ENCODE measurements around the gene NCEH1. TPM values are rescaled to one million over a fixed set of nuclear protein-coding genes. Genes with fewer than 3 reads are reported as not detected.

Gene NCEH1
- total RNA-seq, 1 experiment from 2014 or later, result 11.5 TPM

DNA sequence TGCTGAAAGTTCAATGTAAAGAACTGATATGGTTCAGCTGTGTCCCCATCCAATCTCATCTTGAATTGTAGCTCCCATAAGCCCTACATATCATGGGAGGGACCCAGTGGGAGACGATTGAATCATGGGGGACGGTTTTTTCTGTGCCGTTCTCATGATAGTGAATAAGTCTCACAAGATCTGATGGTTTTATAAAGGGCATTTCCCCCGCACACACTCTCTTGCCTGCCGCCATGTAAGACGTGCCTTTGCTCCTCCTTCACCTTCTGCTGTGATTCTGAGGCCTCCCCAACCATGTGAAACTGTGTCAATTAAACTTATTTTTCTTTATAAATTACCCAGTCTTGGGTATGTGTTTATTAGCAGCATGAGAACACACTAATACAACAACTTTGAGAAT, 101.1 kb downstream of the NCEH1 start:
- H3K4me3 ChIP-seq (replicated peaks in 1 of 2; ENCODE audit: low read depth in 1 of 2, low read length in 2 of 2), result no peak overlapping the region
- no TSS peak for BruUV-seq (replicated peaks)
- no peak for DNase-seq (ENCODE audit: low read depth, low spot score)
- no peak overlapping the region for H3K27ac ChIP-seq (ENCODE audit: low read depth, low read length)
- H3K9me2 ChIP-seq (ENCODE audit: insufficient read depth), result no peaks in the 10 kb centered on the region
- ChIA-PET CTCF (no interaction called here), POLR2A (no interaction called here), RAD21 (ENCODE audit: low non-redundant PET in 1 of 2, low total read pairs in 2 of 2, uncharacterized antibody in 2 of 2, unreplicated experiment in 2 of 2) (no interaction called here)
- no peak overlapping the region for H3K9ac ChIP-seq (ENCODE audit: low read length)
- H3K4me1 ChIP-seq (ENCODE audit: control insufficient read depth in 1 of 2, insufficient read depth in 2 of 2, low read length in 2 of 2), result no peaks in the 10 kb centered on the region
- TF ChIP-seq FOSL1 (IDR thresholded peaks at IDR 0.05; ENCODE audit: low read depth), result no peak
- TF ChIP-seq ZBTB33 (IDR thresholded peaks at IDR 0.05; ENCODE audit: extremely low read depth, insufficient replicate concordance, low read length), result no peak
- TF ChIP-seq, protein P1, sequence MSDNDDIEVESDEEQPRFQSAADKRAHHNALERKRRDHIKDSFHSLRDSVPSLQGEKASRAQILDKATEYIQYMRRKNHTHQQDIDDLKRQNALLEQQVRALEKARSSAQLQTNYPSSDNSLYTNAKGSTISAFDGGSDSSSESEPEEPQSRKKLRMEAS (IDR thresholded peaks at IDR 0.05), result no peak
- no peak for TF ChIP-seq ELF1 (IDR thresholded peaks at IDR 0.05; ENCODE audit: borderline replicate concordance, low read depth)
- no peak for TF ChIP-seq EZH2 (IDR thresholded peaks at IDR 0.05)
- TF ChIP-seq CEBPB (IDR thresholded peaks at IDR 0.05; ENCODE audit: low read depth), result no peak
- TF ChIP-seq CBX3 (IDR thresholded peaks at IDR 0.05; ENCODE audit: low read depth), result no peak
- no peak for TF ChIP-seq EZH2phosphoT487 (IDR thresholded peaks at IDR 0.05; ENCODE audit: borderline replicate concordance)
- no peak for TF ChIP-seq POLR2AphosphoS5 (IDR thresholded peaks at IDR 0.05; ENCODE audit: low read depth, low read length)
- no peak for TF ChIP-seq POLR2A (IDR thresholded peaks at IDR 0.05; ENCODE audit: borderline replicate concordance, extremely low read depth, insufficient read depth, insufficient read length)
- TF ChIP-seq ATF3 (IDR thresholded peaks at IDR 0.05), result no peak
- no peak for TF ChIP-seq SRF (IDR thresholded peaks at IDR 0.05; ENCODE audit: low read depth)
- no peak for TF ChIP-seq ZFX (IDR thresholded peaks at IDR 0.05)
- no peaks in the 10 kb centered on the region for H3K27me3 ChIP-seq (ENCODE audit: insufficient read depth, low read length)
- ATAC-seq, result no peak
- no peak overlapping the region for H2AFZ ChIP-seq (ENCODE audit: low read depth, low read length, poor library complexity, severe bottlenecking)
- intact Hi-C loops (cut with micrococcal nuclease), result no loop called here
- H3K4me2 ChIP-seq (ENCODE audit: low read length), result no peak overlapping the region
- H4K20me1 ChIP-seq (ENCODE audit: insufficient read depth), result no peaks in the 10 kb centered on the region
- no peaks in the 10 kb centered on the region for H3K9me3 ChIP-seq (ENCODE audit: control insufficient read depth in 1 of 2, insufficient read depth in 1 of 2, low read depth in 1 of 2, low read length in 2 of 2)
- no peaks in the 10 kb centered on the region for H3K79me2 ChIP-seq (ENCODE audit: insufficient read depth, low read length)
- H3K36me3 ChIP-seq (ENCODE audit: control insufficient read depth in 1 of 2, insufficient read depth in 2 of 2, low read length in 2 of 2), result no peaks in the 10 kb centered on the region

All from HCT116 (cell line).